ENCODE measurements around the gene PRR29.

GRCh38 chr17:64004903-64005733, 7.0 kb downstream of the PRR29 start:
- TF ChIP-seq CTCF (IDR thresholded peaks at IDR 0.05) (no peak), POLR2A (IDR thresholded peaks at IDR 0.05) (no peak)
